ENCODE data around the gene TNNI2.

TNNI2 gene

GRCh38 chr11:1836011-1836945 lies 2.5 kb upstream of the TNNI2 start:
- Mint-ChIP-seq H3K36me3 (no peaks in the 10 kb centered on the region), H3K27ac (no peak overlapping the region), H3K27me3 (peaks cover 31% of the 10 kb centered on the region), H3K4me3 (no peak overlapping the region), H3K4me1 (peaks cover 33% of the 10 kb centered on the region), H3K9me3 (no peaks in the 10 kb centered on the region)
- no peak for ATAC-seq

GRCh38 chr11:1837171-1838076 lies 1.4 kb upstream of the TNNI2 start:
- peak; percentile 75 for ATAC-seq
- Mint-ChIP-seq H3K4me1 (peaks cover 30% of the 10 kb centered on the region), H3K9me3 (no peaks in the 10 kb centered on the region), H3K27ac (peak overlapping the region; percentile 24), H3K36me3 (no peaks in the 10 kb centered on the region), H3K27me3 (peaks cover 20% of the 10 kb centered on the region), H3K4me3 (no peak overlapping the region)

GRCh38 chr11:1838077-1838425 lies 730 bp upstream of the TNNI2 start:
- Mint-ChIP-seq H3K4me1 (peaks cover 34% of the 10 kb centered on the region), H3K27ac (peak overlapping the region; percentile 24), H3K9me3 (no peaks in the 10 kb centered on the region), H3K27me3 (peaks cover 18% of the 10 kb centered on the region), H3K4me3 (no peak overlapping the region), H3K36me3 (no peaks in the 10 kb centered on the region)
- ATAC-seq: peak; percentile 7

GRCh38 chr11:1839204-1839923 lies 583 bp downstream of the TNNI2 start:
- Mint-ChIP-seq H3K9me3 (no peaks in the 10 kb centered on the region), H3K4me3 (peak overlapping the region; percentile 66), H3K4me1 (peaks cover 47% of the 10 kb centered on the region), H3K36me3 (no peaks in the 10 kb centered on the region), H3K27me3 (peaks cover 4% of the 10 kb centered on the region), H3K27ac (peak overlapping the region; percentile 86)
- peak; percentile 1 for ATAC-seq

- ATAC-seq: peak; percentile 79
- H3K27me3 Mint-ChIP-seq: no peaks in the 10 kb centered on the region
- H3K9me3 Mint-ChIP-seq: no peaks in the 10 kb centered on the region
- H3K4me1 Mint-ChIP-seq: peaks cover 55% of the 10 kb centered on the region
- peak overlapping the region; percentile 66 for H3K4me3 Mint-ChIP-seq
- peak overlapping the region; percentile 86 for H3K27ac Mint-ChIP-seq
- H3K36me3 Mint-ChIP-seq: no peaks in the 10 kb centered on the region
Measured at GRCh38 chr11:1839924-1840779, 1.4 kb downstream of the TNNI2 start.

- Mint-ChIP-seq H3K27ac (peak overlapping the region; percentile 86), H3K4me3 (peak overlapping the region; percentile 49), H3K9me3 (no peaks in the 10 kb centered on the region), H3K36me3 (no peaks in the 10 kb centered on the region), H3K4me1 (peaks cover 63% of the 10 kb centered on the region), H3K27me3 (no peaks in the 10 kb centered on the region)
- ATAC-seq: no peak
Measured at GRCh38 chr11:1840780-1841480, 2.1 kb downstream of the TNNI2 start.

- peaks cover 70% of the 10 kb centered on the region for H3K4me1 Mint-ChIP-seq
- no peak overlapping the region for H3K27ac Mint-ChIP-seq
- H3K4me3 Mint-ChIP-seq: no peak overlapping the region
- H3K9me3 Mint-ChIP-seq: no peaks in the 10 kb centered on the region
- no peaks in the 10 kb centered on the region for H3K27me3 Mint-ChIP-seq
- no peaks in the 10 kb centered on the region for H3K36me3 Mint-ChIP-seq
- ATAC-seq: no peak
Measured at GRCh38 chr11:1841511-1842148, 2.8 kb downstream of the TNNI2 start.

GRCh38 chr11:1842149-1843097 lies 3.6 kb downstream of the TNNI2 start:
- Mint-ChIP-seq H3K9me3 (no peaks in the 10 kb centered on the region), H3K4me1 (peaks cover 76% of the 10 kb centered on the region), H3K27me3 (no peaks in the 10 kb centered on the region), H3K36me3 (no peaks in the 10 kb centered on the region), H3K4me3 (no peak overlapping the region), H3K27ac (peak overlapping the region; percentile 75)
- no peak for ATAC-seq

GRCh38 chr11:1843098-1843473 lies 4.3 kb downstream of the TNNI2 start:
- H3K27me3 Mint-ChIP-seq: no peaks in the 10 kb centered on the region
- no peak overlapping the region for H3K4me3 Mint-ChIP-seq
- H3K4me1 Mint-ChIP-seq: peaks cover 78% of the 10 kb centered on the region
- H3K27ac Mint-ChIP-seq: peak overlapping the region; percentile 75
- no peaks in the 10 kb centered on the region for H3K36me3 Mint-ChIP-seq
- H3K9me3 Mint-ChIP-seq: no peaks in the 10 kb centered on the region
- no peak for ATAC-seq

GRCh38 chr11:1843796-1844195 lies 5.0 kb downstream of the TNNI2 start:
- no peaks in the 10 kb centered on the region for H3K9me3 Mint-ChIP-seq
- peak overlapping the region; percentile 75 for H3K27ac Mint-ChIP-seq
- H3K27me3 Mint-ChIP-seq: no peaks in the 10 kb centered on the region
- peak overlapping the region; percentile 61 for H3K4me3 Mint-ChIP-seq
- no peaks in the 10 kb centered on the region for H3K36me3 Mint-ChIP-seq
- peaks cover 85% of the 10 kb centered on the region for H3K4me1 Mint-ChIP-seq
- ATAC-seq: no peak

- H3K27me3 Mint-ChIP-seq: no peaks in the 10 kb centered on the region
- H3K27ac Mint-ChIP-seq: peak overlapping the region; percentile 75
- H3K4me1 Mint-ChIP-seq: peaks cover 91% of the 10 kb centered on the region
- ATAC-seq: no peak
- H3K9me3 Mint-ChIP-seq: no peaks in the 10 kb centered on the region
- no peaks in the 10 kb centered on the region for H3K36me3 Mint-ChIP-seq
- H3K4me3 Mint-ChIP-seq: peak overlapping the region; percentile 10
Measured at GRCh38 chr11:1844221-1845094, 5.7 kb downstream of the TNNI2 start.

- no peaks in the 10 kb centered on the region for H3K27me3 Mint-ChIP-seq
- H3K36me3 Mint-ChIP-seq: no peaks in the 10 kb centered on the region
- H3K9me3 Mint-ChIP-seq: no peaks in the 10 kb centered on the region
- peaks cover 91% of the 10 kb centered on the region for H3K4me1 Mint-ChIP-seq
- ATAC-seq: no peak
- H3K4me3 Mint-ChIP-seq: peak overlapping the region; percentile 10
- peak overlapping the region; percentile 75 for H3K27ac Mint-ChIP-seq
Measured at GRCh38 chr11:1845095-1845429, 6.3 kb downstream of the TNNI2 start.
